Gastrocnemius medialis (tissue), 4 donors: Measurements from ENCODE around the gene SNRK. TPM values are rescaled to one million over a fixed set of nuclear protein-coding genes. Genes with fewer than 3 reads are reported as not detected.

Source experiments
- ATAC-seq, 2 donors: fragments of 150-250 bp; one replicate each; pipeline ENCODE4 v1.9.1; 2016
- DNase-seq, 2 donors: peaks; one replicate each; pipeline ENCODE4 v3.0.0-alpha.2; 2019
- H3K27ac ChIP-seq, 4 donors: fragments of 200-600 bp; sonication (generic); 1 replicate in 1 of 4; 2 replicates in 3 of 4; pipeline ENCODE4 v1.5.1; 2016 to 2018; ENCODE audit warnings: mild to moderate bottlenecking in 2 of 4, moderate library complexity in 1 of 4
- H3K27me3 ChIP-seq, 3 donors: fragments of 200-600 bp; sonication (generic) in 2 of 3; 1 replicate in 1 of 3; 2 replicates in 2 of 3; pipeline versions ENCODE4 v1.5.1 to v1.6.0; 2016 to 2019; ENCODE audit warnings: mild to moderate bottlenecking in 1 of 3, moderate library complexity in 1 of 3
- H3K36me3 ChIP-seq, 2 donors: fragments of 200-600 bp; sonication (generic) in 1 of 2; one replicate each; pipeline ENCODE4 v1.5.1; 2017 to 2018
- H3K4me1 ChIP-seq, 2 donors: fragments of 200-600 bp; sonication (generic) in 1 of 2; one replicate each; pipeline ENCODE4 v1.5.1; 2016 to 2017; ENCODE audit warnings: mild to moderate bottlenecking in 2 of 2
- H3K4me3 ChIP-seq, 4 donors: fragments of 200-600 bp; sonication (generic) in 3 of 4; 1 replicate in 1 of 4; 2 replicates in 3 of 4; pipeline ENCODE4 v1.5.1; 2016 to 2019; ENCODE audit warnings: mild to moderate bottlenecking in 2 of 4
- H3K9me3 ChIP-seq, 3 donors: fragments of 200-600 bp; sonication (generic) in 2 of 3; 1 replicate in 1 of 3; 2 replicates in 2 of 3; pipeline ENCODE4 v1.5.1; 2016 to 2019
- CTCF ChIP-seq, 5 experiments: fragments of 450-650 bp in 3 of 5; fragments of 200-600 bp in 2 of 5; sonication (generic) in 2 of 5; IDR thresholded peaks in 4 of 5; conservative IDR thresholded peaks in 1 of 5; 1 replicate in 4 of 5; 2 replicates in 1 of 5; pipeline ENCODE4 v1.5.1; 2016 to 2019; ENCODE audit warnings: antibody characterized with exemption in 5 of 5, mild to moderate bottlenecking in 3 of 5, moderate library complexity in 3 of 5
- POLR2A ChIP-seq, 2 donors: fragments of 450-650 bp; IDR thresholded peaks; one replicate each; pipeline ENCODE4 v1.6.1; 2017; ENCODE audit warnings: antibody characterized with exemption in 2 of 2, mild to moderate bottlenecking in 2 of 2, moderate library complexity in 2 of 2
- in situ Hi-C, 4 donors: fragments of 200-750 bp; cut with MboI; loops; one replicate each; pipeline versions ENCODE4 v1.15.0 to v1.8.0; 2017; ENCODE audit warnings: low sequenced_read_pairs in 4 of 4
- intact Hi-C: fragments of 100-400 bp; cut with DNase I; formaldehyde crosslinking; loops from one replicate; pipeline ENCODE4 v1.15.1; 2023; ENCODE audit warnings: low total_unique reads
- total RNA-seq, 4 donors: library from RNA; depleted of rRNA; stranded (reverse); fragments of >200 nt; gene quantifications; one replicate each; pipeline versions ENCODE4 v1.1.0 to v1.2.3, GENCODE V29; 2016

The SNRK gene
- total RNA-seq, 4 donors from 2014 or later = 18.4 to 29.0 (median 21.9) TPM

DNA sequence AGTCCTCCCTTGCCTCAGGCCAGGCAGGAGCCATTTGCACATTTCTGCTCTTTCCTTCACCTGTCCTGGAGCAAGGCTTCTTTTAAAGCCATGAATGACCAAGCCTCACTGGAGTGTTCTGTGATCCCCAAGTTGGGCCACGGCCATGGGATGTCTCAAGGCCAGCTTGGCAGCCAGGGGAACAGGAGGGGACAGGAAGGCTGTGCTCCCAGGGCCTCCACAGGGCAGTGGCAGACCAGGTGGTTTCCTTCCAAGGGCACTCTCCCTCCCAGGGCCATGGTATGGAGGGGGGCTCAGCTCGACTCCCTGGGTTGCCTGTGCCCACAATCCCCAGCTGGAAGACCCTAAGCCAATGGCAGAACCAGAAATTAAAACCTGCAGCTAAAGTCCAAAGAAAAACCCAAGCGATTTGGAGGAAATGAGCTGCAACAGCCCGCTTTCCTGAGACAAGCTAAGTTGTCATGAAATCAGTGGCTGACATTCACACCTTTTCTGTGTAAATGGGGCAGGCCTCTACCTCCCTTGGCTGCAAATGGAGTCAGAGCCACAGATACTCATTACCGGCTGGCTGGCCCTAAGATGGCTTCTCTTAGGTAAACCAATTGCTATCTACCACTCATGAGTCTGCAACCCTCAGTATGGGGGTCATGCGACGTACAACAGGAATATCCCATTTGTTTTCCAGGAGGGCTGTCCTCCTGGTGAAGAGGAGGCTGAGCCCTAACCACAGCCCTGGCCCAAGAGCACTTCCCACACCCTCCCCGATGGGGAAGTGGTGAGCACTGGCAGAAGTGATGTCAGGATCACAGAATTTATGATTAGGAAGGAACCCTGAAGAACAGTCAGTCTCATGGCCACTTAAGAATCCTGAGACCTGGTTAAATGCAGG, 83.3 kb downstream of the SNRK start:
- DNase-seq (peak; percentile 37 to 67), ATAC-seq (peak; percentile 62 to 64)
- Histone ChIP-seq H3K27ac (peak overlapping the region in 1 of 4 donors; percentile 54), H3K4me3 (no peak overlapping the region), H3K27me3 (no peaks in the 10 kb centered on the region), H3K4me1 (peaks cover 13 to 25% of the 10 kb centered on the region in 2 donors), H3K9me3 (no peaks in the 10 kb centered on the region), H3K36me3 (no peaks in the 10 kb centered on the region)
- intact Hi-C loops (loop anchor here (10.0 kb wide), 2 partner anchors 85 to 135 kb away; partner anchors contain the start of gene SNRK), in situ Hi-C loops (no loop called here)
- no peak for TF ChIP-seq POLR2A (IDR thresholded peaks at IDR 0.05)
- TF ChIP-seq CTCF (IDR thresholded peaks at IDR 0.05 in 4 of 5, conservative IDR thresholded peaks at IDR 0.05 in 1 of 5) = no peak

DNA sequence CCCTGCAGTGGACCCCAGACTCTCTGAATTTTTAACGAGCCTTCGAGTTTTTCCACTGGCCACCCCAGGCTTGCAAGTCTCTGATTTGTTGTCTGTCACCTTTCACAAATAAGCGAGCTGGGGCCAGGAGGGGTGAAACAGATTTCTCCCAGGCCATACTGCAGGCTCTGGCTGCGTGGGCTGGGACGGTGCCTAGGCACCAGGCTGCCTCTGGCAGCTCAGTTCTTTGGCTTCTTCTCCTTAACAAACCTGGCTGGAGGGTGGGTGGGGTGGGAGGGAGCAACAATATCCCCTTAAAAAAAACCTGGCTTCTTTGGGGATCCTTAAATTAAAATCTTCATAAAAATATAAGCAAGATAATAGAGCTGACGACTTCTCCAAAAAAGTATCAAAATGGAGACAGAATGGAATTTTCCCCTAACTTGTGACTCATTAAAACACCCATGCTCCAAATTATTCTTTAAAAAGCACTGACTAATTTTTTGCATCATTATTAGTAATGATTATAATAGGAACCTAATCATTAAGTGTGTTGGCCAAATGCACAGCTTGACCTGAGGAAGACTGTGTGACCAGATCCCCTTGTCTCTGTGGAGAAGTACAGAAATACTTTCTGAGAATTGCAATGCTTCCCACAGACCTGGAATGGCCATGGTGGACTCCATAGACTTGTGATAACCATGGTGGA, 84.1 kb downstream of the SNRK start:
- no peak for TF ChIP-seq CTCF (IDR thresholded peaks at IDR 0.05 in 4 of 5, conservative IDR thresholded peaks at IDR 0.05 in 1 of 5)
- no peak for TF ChIP-seq POLR2A (IDR thresholded peaks at IDR 0.05)
- DNase-seq = no peak
- Histone ChIP-seq H3K4me1 (peaks cover 13 to 24% of the 10 kb centered on the region in 2 donors), H3K9me3 (no peaks in the 10 kb centered on the region), H3K27me3 (no peaks in the 10 kb centered on the region), H3K4me3 (no peak overlapping the region), H3K27ac (no peak overlapping the region), H3K36me3 (no peaks in the 10 kb centered on the region)
- in situ Hi-C loops = no loop called here
- no peak for ATAC-seq
- intact Hi-C loops = no loop called here

DNA sequence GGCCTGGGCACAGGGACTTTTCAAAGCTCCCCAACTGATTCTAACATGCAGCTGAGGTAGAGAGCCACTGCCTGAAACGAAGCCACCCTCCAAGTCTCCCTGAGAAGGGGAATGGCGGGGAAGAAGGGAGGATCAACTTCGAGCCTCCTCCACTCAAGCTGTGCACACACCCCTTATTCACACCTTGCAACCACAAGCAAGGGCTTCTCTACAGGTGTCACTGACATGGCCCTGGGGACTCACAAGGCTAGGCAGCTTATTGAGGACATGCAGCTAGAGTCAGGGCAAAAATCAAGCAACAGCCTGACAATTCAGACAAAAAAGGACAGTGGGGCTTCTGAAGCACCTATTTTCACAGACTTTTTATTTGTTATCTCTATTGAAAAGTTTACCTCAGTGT, 85.2 kb downstream of the SNRK start:
- TF ChIP-seq POLR2A (IDR thresholded peaks at IDR 0.05) (no peak), CTCF (IDR thresholded peaks at IDR 0.05 in 4 of 5, conservative IDR thresholded peaks at IDR 0.05 in 1 of 5) (no peak)
- Histone ChIP-seq H3K36me3 (no peaks in the 10 kb centered on the region), H3K9me3 (no peaks in the 10 kb centered on the region), H3K27me3 (no peaks in the 10 kb centered on the region), H3K4me1 (peaks cover 4 to 15% of the 10 kb centered on the region in 2 donors), H3K4me3 (no peak overlapping the region), H3K27ac (no peak overlapping the region)
- in situ Hi-C loops = no loop called here
- intact Hi-C loops = no loop called here
- ATAC-seq (no peak), DNase-seq (no peak)

GRCh38 chr3:43372007-43372740, 85.8 kb downstream of the SNRK start:
- no peak for TF ChIP-seq CTCF (IDR thresholded peaks at IDR 0.05 in 4 of 5, conservative IDR thresholded peaks at IDR 0.05 in 1 of 5)
- no peak for TF ChIP-seq POLR2A (IDR thresholded peaks at IDR 0.05)
- DNase-seq (no peak), ATAC-seq (no peak)
- H3K36me3 ChIP-seq = no peaks in the 10 kb centered on the region
- H3K27ac ChIP-seq = no peak overlapping the region
- H3K27me3 ChIP-seq = no peaks in the 10 kb centered on the region
- H3K4me1 ChIP-seq = peaks cover 0 to 8% of the 10 kb centered on the region in 2 donors
- H3K4me3 ChIP-seq = no peak overlapping the region
- no peaks in the 10 kb centered on the region for H3K9me3 ChIP-seq
- intact Hi-C loops = no loop called here
- in situ Hi-C loops = no loop called here
